Muscle of arm (tissue), 12 donors: ENCODE data around the gene SESTD1. TPM values are rescaled to one million over a fixed set of nuclear protein-coding genes. Genes with fewer than 3 reads are reported as not detected.

Experiments used
- polyA plus RNA-seq, 12 donors: library from polyadenylated mRNA; unstranded; fragments of 120-200 nt; gene quantifications; one replicate each; pipeline ENCODE4 v1.2.1, GENCODE V29; 2013; ENCODE audit not compliant: insufficient read length in 12 of 12

Gene SESTD1
- polyA plus RNA-seq, 12 donors: 20.9 to 44.9 (median 39.1) TPM; not detected in 1

Other genes starting within 250 kb of the SESTD1 start
- 10 to 100 TPM in 11 of 12 donors, not detected in 1; 20.9 to 82.6 (median 69.1) TPM for gene CCDC141, start 214.7 kb downstream of the SESTD1 start, polyA plus RNA-seq